Measurements from ENCODE around the gene ARMC2. TPM values are rescaled to one million over a fixed set of nuclear protein-coding genes. Genes with fewer than 3 reads are reported as not detected.

ARMC2 gene
- total RNA-seq, 1 experiment from 2014 or later: 1.1 TPM

DNA sequence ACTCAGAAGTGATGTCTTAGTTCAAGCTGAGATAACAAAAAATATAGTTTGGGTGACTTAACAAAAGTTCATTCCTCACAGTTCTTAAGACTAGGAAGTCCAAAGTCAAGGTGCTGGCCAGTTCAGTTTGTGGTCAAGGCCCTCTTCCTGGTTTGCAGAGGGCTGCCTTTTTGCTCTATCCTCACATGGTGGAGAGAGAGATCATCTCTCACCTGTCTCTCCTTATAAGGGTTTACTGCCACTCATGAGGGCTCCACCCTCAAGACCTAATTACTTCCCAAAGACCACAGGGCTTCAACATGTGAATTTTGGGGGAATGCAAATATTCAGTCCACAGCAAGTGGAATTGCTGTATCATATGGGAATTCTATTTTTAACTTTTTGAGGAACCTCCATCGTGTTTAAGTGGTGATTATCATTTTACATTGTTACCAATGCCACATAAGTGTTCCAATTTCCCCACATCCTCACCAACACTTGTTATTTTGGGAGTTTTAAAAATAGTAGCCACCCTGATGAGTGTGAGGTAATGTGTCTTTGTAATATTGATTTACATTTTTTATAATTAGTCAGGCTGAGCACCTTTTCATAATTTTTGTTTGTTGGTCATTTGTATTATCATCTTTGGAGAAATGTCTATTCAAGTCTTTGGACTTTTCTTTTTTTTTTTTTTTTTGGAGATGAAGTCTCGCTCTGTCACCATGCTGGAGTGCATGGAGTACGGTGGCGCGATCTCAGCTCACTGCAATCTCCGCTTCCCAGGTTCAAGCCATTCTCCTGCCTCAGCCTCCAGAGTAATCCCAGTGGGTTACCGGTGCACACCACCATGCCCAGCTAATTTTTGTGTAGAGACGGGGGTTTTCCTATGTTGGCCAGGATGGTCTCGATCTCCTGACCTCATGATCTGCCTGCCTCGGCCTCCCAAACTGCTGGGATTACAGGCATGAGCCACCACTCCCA, 134.2 kb downstream of the ARMC2 start:
- no peak overlapping the region for H2AFZ ChIP-seq (ENCODE audit: low read length)
- no peak overlapping the region for H3K9ac ChIP-seq (ENCODE audit: low read length)
- no peak overlapping the region for H3K4me3 ChIP-seq (ENCODE audit: low read length)
- DNase-seq: no peak
- H3K9me3 ChIP-seq (ENCODE audit: low read length): no peaks in the 10 kb centered on the region
- H3K27me3 ChIP-seq (ENCODE audit: low read length): no peaks in the 10 kb centered on the region
- TF ChIP-seq EZH2 (IDR thresholded peaks at IDR 0.05; ENCODE audit: low read length, unreplicated experiment) (no peak), EZH2phosphoT487 (IDR thresholded peaks at IDR 0.05; ENCODE audit: borderline replicate concordance, low read length) (no peak)
- TF ChIP-seq, protein P1, sequence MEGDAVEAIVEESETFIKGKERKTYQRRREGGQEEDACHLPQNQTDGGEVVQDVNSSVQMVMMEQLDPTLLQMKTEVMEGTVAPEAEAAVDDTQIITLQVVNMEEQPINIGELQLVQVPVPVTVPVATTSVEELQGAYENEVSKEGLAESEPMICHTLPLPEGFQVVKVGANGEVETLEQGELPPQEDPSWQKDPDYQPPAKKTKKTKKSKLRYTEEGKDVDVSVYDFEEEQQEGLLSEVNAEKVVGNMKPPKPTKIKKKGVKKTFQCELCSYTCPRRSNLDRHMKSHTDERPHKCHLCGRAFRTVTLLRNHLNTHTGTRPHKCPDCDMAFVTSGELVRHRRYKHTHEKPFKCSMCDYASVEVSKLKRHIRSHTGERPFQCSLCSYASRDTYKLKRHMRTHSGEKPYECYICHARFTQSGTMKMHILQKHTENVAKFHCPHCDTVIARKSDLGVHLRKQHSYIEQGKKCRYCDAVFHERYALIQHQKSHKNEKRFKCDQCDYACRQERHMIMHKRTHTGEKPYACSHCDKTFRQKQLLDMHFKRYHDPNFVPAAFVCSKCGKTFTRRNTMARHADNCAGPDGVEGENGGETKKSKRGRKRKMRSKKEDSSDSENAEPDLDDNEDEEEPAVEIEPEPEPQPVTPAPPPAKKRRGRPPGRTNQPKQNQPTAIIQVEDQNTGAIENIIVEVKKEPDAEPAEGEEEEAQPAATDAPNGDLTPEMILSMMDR (conservative IDR thresholded peaks at IDR 0.05; ENCODE audit: low read depth, low read length): no peak
- H3K79me2 ChIP-seq (ENCODE audit: low read length): no peaks in the 10 kb centered on the region
- BruUV-seq (replicated peaks): no TSS peak
- no peaks in the 10 kb centered on the region for H4K20me1 ChIP-seq (ENCODE audit: low read length)
- H3K9me2 ChIP-seq (replicated peaks; ENCODE audit: low read length): no peaks in the 10 kb centered on the region
- ATAC-seq: no peak
- intact Hi-C loops (cut with micrococcal nuclease): no loop called here
- H3K27ac ChIP-seq (ENCODE audit: low read length): no peak overlapping the region
- CTCF ChIA-PET: no interaction called here
- H3K4me2 ChIP-seq (ENCODE audit: low read length): no peak overlapping the region
- H3K36me3 ChIP-seq (ENCODE audit: low read depth, low read length): no peaks in the 10 kb centered on the region
- no peaks in the 10 kb centered on the region for H3F3A ChIP-seq (ENCODE audit: low read length, unreplicated experiment)
- H3K4me1 ChIP-seq (ENCODE audit: insufficient read depth, low read length): no peaks in the 10 kb centered on the region
- POLR2A ChIA-PET (ENCODE audit: unreplicated experiment): no interaction called here

DNA sequence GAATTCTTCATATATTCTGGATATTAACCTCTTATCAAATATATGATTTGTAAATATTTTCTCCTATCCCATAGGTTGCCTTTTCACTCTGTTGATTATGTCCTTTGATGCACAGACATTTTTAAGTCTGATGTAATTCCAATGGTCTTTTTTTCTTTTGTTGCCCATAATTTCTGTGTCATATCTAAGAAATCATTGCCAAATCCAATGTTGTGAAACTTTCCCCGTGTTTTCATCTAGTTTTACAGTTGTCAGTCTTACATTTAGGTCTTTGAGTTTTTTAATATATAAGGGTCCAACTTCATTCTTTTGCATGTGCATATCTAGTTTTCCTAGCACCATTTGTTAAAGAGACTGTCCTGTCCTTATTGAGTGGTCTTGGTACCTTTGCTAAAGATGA, 134.9 kb downstream of the ARMC2 start:
- no peaks in the 10 kb centered on the region for H3K27me3 ChIP-seq (ENCODE audit: low read length)
- intact Hi-C loops (cut with micrococcal nuclease): no loop called here
- H3K9me3 ChIP-seq (ENCODE audit: low read length): no peaks in the 10 kb centered on the region
- H3K4me1 ChIP-seq (ENCODE audit: insufficient read depth, low read length): peaks cover 2% of the 10 kb centered on the region; the same call in 1 of the 2 replicates
- TF ChIP-seq EZH2phosphoT487 (IDR thresholded peaks at IDR 0.05; ENCODE audit: borderline replicate concordance, low read length) (no peak), EZH2 (IDR thresholded peaks at IDR 0.05; ENCODE audit: low read length, unreplicated experiment) (no peak)
- TF ChIP-seq, protein P1 (conservative IDR thresholded peaks at IDR 0.05; ENCODE audit: low read depth, low read length): no peak
- H3K79me2 ChIP-seq (ENCODE audit: low read length): no peaks in the 10 kb centered on the region
- H3K9ac ChIP-seq (ENCODE audit: low read length): no peak overlapping the region
- H4K20me1 ChIP-seq (ENCODE audit: low read length): no peaks in the 10 kb centered on the region
- CTCF ChIA-PET: no interaction called here
- H2AFZ ChIP-seq (ENCODE audit: low read length): no peak overlapping the region
- DNase-seq (no peak), ATAC-seq (no peak)
- H3K9me2 ChIP-seq (replicated peaks; ENCODE audit: low read length): no peaks in the 10 kb centered on the region
- POLR2A ChIA-PET (ENCODE audit: unreplicated experiment): no interaction called here
- no peak overlapping the region for H3K27ac ChIP-seq (ENCODE audit: low read length)
- H3K36me3 ChIP-seq (ENCODE audit: low read depth, low read length): no peaks in the 10 kb centered on the region
- H3K4me2 ChIP-seq (ENCODE audit: low read length): no peak overlapping the region
- no peaks in the 10 kb centered on the region for H3F3A ChIP-seq (ENCODE audit: low read length, unreplicated experiment)
- BruUV-seq (replicated peaks): no TSS peak
- H3K4me3 ChIP-seq (ENCODE audit: low read length): no peak overlapping the region

DNA sequence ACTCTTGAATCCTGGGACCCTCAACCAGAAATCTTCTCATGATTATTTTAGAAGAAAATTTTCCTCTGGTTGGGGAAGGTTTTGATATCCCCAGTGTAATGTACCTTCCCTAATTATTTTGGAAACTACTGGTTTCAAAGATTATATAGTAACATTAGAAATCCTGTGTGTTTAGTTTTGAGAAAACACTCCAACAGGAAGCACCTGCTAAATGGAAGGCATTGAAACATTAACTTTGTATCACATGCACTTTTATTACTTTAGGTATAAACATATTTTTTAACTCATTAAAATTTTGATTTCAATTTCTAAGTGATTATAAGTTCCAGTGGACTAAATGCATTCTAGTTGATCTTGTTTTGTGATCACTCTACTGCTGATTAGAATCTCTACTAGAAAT, 137.1 kb downstream of the ARMC2 start:
- Histone ChIP-seq H3K9me3 (ENCODE audit: low read length) (no peaks in the 10 kb centered on the region), H3K27ac (ENCODE audit: low read length) (no peak overlapping the region), H2AFZ (ENCODE audit: low read length) (no peak overlapping the region), H3K4me2 (ENCODE audit: low read length) (no peak overlapping the region), H3K27me3 (ENCODE audit: low read length) (no peaks in the 10 kb centered on the region), H4K20me1 (ENCODE audit: low read length) (no peaks in the 10 kb centered on the region), H3K79me2 (ENCODE audit: low read length) (no peaks in the 10 kb centered on the region), H3K36me3 (ENCODE audit: low read depth, low read length) (no peaks in the 10 kb centered on the region), H3K4me1 (ENCODE audit: insufficient read depth, low read length) (peaks cover 14% of the 10 kb centered on the region), H3K9ac (ENCODE audit: low read length) (no peak overlapping the region), H3K4me3 (ENCODE audit: low read length) (no peak overlapping the region), H3K9me2 (replicated peaks; ENCODE audit: low read length) (no peaks in the 10 kb centered on the region), H3F3A (ENCODE audit: low read length, unreplicated experiment) (no peaks in the 10 kb centered on the region)
- POLR2A ChIA-PET (ENCODE audit: unreplicated experiment): no interaction called here
- TF ChIP-seq, protein P1 (conservative IDR thresholded peaks at IDR 0.05; ENCODE audit: low read depth, low read length): no peak
- TF ChIP-seq EZH2 (IDR thresholded peaks at IDR 0.05; ENCODE audit: low read length, unreplicated experiment) (no peak), EZH2phosphoT487 (IDR thresholded peaks at IDR 0.05; ENCODE audit: borderline replicate concordance, low read length) (no peak)
- BruUV-seq (replicated peaks): no TSS peak
- DNase-seq: no peak
- ATAC-seq: no peak
- CTCF ChIA-PET: no interaction called here
- intact Hi-C loops (cut with micrococcal nuclease): no loop called here
